OCI-M2 (cell line): ENCODE results near the gene PGAP1.

Source experiments
- DNase-seq: peaks from one replicate; lab custom pipeline; 2025; ENCODE audit not compliant: unreplicated experiment; lab: John Stamatoyannopoulos, UW

Gene PGAP1

GRCh38 chr2:196926562-196927375 lies at the start of gene PGAP1:
Gene PGAP1 (minus strand): TSS chr2:196926707. CDS start chr2:196926616, 91 bp downstream.
- DNase-seq, result peak; percentile 49

- no peak for DNase-seq
Observed at GRCh38 chr2:196974970-196975369, 48.5 kb upstream of the PGAP1 start.

- DNase-seq, result no peak
Observed at GRCh38 chr2:196971574-196972279, 45.2 kb upstream of the PGAP1 start.

GRCh38 chr2:196970099-196970498 lies 43.6 kb upstream of the PGAP1 start:
- DNase-seq, result no peak

- DNase-seq, result no peak
Observed at GRCh38 chr2:196968516-196968915, 42.0 kb upstream of the PGAP1 start.

- DNase-seq, result no peak
Observed at GRCh38 chr2:196967775-196968174, 41.3 kb upstream of the PGAP1 start.

GRCh38 chr2:196967116-196967515 lies 40.6 kb upstream of the PGAP1 start:
- DNase-seq, result no peak

- DNase-seq, result no peak
Observed at GRCh38 chr2:196966061-196966460, 39.6 kb upstream of the PGAP1 start.

GRCh38 chr2:196965651-196966050 lies 39.1 kb upstream of the PGAP1 start:
- DNase-seq, result no peak

GRCh38 chr2:196963961-196964360 lies 37.5 kb upstream of the PGAP1 start:
- DNase-seq, result no peak

GRCh38 chr2:196963043-196963442 lies 36.5 kb upstream of the PGAP1 start:
- DNase-seq, result no peak

GRCh38 chr2:196962325-196962724 lies 35.8 kb upstream of the PGAP1 start:
- DNase-seq, result no peak

GRCh38 chr2:196961889-196962288 lies 35.4 kb upstream of the PGAP1 start:
- no peak for DNase-seq

GRCh38 chr2:196959734-196960338 lies 33.3 kb upstream of the PGAP1 start:
- no peak for DNase-seq

GRCh38 chr2:196959281-196959680 lies 32.8 kb upstream of the PGAP1 start:
- DNase-seq, result no peak

- DNase-seq, result no peak
Observed at GRCh38 chr2:196957881-196958525, 31.5 kb upstream of the PGAP1 start.

GRCh38 chr2:196957442-196957841 lies 30.9 kb upstream of the PGAP1 start:
- no peak for DNase-seq

- no peak for DNase-seq
Observed at GRCh38 chr2:196956069-196956468, 29.6 kb upstream of the PGAP1 start.

- DNase-seq, result no peak
Observed at GRCh38 chr2:196955036-196955435, 28.5 kb upstream of the PGAP1 start.

GRCh38 chr2:196954001-196954400 lies 27.5 kb upstream of the PGAP1 start:
- no peak for DNase-seq

- no peak for DNase-seq
Observed at GRCh38 chr2:196952936-196953335, 26.4 kb upstream of the PGAP1 start.
